ENCODE data around the gene CD209.

The CD209 gene

DNA sequence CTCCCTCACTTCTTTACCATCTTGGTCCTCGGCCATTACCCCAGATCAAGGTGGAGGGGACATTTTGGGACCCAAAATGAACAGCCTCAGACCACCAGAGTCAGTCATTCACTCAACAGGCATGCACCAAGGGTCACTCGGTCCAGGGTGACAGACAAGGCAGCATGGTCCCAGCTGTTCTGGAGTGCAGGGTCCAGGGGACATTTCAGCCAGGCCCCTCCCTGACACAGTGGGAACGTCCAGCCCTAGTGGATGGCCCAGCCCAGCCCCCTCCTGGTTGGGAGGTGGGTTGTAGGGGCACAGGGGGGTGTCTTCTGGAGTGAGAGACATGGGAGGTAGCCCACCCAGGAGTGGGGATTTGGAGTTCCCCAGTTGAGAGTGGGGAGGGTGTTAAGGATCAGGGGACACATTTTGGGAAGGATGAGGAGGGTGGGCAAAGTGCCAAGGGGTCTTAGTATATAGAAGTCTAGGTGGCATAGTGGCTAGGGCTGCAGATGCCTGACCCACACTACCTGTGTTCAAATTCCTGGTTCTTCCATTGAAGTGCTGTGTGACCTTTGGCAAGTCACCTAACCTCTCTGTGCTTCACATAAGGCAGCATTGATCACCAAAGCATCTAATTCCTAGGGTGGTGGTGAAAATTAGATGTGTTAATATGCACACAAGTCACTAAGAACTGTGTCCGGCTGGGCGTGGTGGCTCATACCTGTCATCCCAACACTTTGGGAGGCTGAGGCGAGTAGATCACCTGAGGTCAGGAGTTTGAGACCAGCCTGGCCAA is 42.9 kb downstream of the CD209 start:
- DNase-seq: no peak

DNA sequence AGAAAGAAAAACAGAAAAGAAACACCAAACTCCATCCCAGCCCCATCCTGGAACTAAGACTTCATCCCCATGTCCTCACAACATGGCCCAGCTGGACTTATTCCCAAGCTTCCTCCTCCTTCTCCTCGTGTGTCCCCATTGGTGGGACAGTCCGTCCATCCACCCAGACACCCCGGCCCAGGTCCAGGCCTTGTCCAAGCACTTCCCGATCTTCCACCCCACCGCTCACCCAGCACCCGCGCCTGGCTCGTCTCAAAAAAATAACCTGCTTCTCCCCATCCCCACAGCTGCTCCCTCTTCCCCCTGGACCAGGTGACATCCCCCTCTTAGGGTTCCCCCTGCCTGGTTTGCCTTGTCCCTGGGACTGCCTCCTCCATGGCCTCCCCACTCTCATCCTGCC is 44.0 kb downstream of the CD209 start:
- DNase-seq: no peak

DNA sequence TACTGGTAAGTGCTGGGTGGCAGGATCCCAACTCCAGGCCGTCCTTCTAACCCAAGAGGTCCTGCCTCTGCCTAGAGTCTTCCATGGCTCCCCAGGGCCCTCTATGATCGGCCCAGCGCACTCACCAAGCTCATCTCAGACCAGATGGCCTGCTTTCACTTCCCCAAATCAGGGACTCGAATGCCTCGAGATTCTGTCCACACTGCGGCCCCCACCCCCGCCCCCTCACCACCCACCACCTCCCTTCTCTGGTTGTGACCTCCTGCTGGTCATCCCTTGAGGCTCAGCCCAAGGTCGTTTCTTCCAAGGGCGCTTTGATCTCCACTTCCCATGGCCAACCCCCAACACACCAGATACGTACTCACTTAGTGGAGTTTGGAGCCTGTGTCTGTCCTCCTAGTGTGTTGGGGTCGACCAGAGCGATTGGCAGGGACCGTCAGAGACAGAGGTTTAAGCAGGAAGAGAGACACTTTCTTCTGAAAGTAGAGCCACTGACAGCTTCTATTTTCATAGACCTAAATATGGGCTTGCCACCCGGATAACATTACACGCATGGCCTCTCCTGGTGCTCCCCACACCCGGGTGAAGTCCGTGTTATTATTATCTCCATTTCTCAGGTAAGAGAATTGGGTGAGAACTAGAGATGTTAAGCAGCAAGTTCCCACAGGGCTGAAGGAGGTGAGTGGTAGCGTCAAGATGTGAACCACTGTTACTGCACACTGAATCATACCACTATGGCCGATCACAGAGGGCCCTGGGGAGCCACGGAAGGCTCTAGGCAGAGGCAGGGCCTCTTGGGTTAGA is 45.5 kb downstream of the CD209 start, which contains the start of gene FCER2:
Gene FCER2 (minus strand): TSS at position 478 of the 804 bp plus-strand sequence. CDS start 2,371 bp downstream, outside the sequence.
- no peak for DNase-seq

DNA sequence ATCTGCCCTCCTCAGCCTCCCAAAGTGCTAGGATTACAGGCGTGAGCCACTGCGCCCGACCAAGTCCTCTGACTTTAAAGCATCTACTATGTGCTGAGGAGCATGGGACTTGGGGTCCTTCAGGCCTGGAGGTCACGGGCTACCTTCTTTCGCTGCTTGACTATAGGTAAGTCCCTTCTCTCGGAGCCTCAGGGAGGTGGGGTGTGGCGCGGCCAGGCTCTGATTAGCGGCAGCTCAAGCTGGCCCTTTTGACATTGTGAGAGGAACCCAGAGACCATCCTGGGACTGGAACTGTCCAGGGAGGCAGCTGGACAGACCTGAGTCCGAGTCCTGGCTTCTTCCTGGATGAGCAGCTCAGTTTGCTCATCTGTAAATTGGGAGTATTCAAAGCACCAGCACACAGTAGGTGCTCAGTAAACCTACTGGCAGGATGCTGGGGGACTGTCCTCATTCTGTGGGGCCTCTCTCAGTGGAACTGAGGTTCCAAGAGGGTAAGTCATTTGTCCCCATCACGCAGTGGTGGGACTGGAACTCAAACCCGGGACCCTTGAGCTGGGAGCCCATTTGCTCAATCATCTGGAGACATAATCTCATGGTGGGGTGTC is 46.2 kb downstream of the CD209 start:
- DNase-seq: no peak

DNA sequence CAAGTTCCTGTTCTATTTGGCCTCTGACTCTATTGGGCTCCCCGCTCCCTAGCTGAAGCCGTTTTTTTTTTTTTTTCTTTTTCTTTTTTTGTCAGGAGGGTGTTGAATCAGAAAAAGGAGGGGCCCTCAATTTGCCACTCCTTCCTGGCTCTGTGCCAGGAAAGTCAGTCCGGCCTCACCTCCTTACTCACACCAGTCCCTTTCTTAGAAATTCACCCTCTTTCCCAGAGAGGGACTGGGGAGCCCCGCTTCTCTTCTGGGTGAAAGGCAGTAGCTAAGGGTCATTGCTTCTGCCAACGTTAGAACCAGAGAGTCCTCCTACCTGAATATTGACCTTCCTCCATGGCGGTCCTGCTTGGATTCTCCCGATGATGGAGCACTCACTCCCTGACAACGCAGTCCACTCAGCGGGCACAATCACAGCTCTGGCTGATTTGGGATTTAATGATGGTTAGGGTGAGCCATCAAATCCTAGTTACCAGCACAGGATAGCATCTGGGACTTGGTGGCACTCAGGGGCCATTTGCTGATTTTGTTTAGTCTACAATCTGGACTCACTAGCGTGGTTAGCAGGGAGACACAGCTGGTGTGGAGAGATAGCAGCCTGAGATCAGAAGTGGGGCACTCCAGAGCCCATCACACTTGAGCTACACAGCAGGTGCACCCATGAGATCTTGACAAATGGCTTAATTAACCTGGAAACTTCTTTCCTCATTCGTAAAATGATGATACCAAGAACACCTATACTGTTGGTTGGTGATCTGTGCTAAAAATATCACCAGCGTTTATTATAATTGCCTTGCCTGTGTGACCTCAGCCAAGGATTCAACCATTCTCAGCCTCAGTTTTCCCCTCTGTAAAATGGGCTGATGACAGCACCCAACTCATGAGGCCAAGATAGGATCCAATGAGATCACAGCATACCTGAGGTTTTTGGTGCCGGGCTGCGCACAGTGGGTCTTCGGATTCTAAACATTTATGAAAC is 47.6 kb downstream of the CD209 start:
- DNase-seq: no peak

DNA sequence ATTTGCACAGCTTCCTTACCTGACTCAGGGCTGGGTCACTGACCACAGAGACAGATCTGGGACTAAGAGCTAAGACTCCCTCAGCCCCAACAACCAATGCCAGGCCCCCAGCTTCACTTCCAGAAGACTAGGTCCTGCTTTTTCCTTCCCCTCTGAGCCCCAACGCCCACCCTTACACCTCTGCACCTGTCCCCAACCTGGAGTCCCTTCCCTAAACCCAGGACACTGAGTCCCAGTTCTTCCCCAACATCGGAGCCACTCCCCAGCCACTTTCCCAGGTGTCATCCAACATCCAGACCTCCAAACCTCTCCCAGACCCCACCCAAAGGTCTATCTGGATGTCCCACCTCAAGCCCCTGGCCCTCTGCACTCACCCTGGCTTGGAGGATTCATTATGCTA is 48.3 kb downstream of the CD209 start:
- no peak for DNase-seq

DNA sequence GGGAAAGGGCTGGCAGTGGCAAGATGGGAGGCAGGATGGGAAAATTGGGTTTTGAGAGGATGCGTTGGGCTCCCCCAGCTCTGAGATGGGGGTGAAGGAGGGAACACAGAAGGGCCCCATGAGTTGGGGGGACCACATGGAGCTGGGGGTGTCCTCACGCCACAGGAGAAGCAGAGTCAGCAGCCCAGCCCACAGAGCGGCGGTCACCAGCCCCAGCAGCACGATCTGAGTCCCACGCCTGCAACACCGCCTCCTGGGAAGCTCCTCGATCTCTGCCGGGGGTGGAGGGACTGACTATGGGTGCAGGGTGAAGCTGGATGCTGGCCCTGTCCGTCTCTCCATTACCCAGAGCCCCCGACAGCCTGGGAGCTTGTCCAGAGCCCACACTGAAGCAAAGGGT is 48.8 kb downstream of the CD209 start:
- DNase-seq: no peak

DNA sequence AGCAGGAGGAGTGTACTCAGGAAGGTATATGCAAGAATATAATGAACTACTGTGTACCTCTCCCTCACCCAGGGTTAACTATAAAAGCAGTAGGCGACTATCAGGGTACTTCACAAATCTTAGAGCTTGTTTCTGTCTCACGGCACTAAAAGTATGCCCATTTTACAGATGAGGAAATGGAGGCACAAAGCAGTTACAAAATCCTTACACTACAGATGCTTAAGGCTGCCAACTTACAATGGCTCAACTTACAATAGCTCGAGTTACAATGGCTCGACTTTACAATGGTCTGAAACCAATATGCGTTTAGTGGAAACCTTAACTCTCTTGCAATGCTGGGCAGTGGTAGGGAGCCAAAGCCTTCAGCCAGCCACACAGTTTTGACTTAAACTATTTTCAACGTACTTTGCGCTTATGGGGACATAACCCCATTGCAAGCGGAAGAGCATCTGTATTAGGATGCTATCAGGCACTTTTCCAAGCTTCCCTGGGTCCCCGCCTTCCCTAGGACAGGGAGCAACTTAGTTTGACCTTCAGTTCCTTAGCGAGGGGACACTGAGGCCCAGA is 49.5 kb downstream of the CD209 start:
- no peak for DNase-seq

DNA sequence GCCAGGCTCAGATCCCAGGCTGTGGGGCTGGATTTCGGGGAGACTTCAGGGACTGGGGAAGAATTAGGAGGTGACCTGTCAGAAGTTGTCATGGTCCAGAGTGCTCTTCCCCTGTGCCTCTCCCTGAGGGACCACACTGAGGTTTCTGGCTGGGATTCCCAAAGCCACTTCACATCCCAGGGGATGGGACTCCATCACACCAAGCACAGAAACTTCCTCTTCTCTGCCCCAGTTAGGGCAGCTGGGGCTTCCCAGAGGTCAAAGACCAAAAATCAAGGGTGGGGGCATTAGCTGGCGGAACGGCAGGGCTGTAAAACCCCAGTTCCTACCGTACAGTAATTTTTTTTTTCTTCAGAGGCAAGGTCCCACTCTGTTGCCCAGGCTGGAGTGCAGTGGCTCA is 52.8 kb downstream of the CD209 start:
- no peak for DNase-seq

DNA sequence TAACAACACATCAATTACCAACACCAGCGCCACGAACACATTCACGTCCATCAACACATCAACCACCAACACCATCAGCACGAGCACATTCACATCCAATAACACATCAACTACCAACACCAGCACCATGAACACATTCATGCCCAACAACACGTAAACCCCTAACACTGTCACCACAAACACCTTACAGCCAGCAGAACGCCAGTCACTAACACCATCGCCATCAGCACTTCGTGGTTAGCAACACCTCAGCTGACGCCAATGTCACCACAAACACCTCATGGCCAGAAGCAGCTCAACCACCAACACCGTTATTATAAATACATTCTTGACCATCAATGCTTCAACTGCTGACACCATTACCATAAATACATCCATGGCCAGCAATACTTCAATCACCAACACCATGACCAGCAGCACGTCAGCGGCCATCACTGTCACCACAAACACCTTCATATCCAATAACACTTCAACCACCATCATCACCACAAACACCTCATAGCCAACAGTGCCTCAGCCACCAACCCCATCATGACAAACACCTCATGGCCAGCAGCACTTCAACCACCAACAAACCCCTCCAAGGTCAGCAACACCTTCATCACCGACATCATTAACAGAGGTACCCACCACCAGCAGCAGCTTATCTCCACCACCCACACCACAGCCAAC is 54.8 kb downstream of the CD209 start:
- DNase-seq: no peak

DNA sequence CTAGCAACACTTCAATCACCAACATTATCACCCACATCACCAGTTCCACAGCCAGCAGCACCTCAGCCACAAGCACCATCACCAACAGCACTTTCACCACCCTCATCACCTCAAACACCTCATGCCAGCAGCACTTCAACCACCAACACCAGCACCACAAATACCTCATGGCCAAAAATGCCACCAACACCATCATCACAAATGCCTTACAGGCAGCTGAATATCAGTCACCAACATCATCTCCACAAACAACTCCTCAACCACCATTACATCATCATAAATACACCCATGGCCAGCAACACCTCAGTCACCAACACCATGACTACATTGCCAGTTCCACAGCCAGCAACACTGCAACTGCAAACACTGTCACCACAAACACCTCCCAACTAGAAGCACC is 55.8 kb downstream of the CD209 start:
- no peak for DNase-seq

DNA sequence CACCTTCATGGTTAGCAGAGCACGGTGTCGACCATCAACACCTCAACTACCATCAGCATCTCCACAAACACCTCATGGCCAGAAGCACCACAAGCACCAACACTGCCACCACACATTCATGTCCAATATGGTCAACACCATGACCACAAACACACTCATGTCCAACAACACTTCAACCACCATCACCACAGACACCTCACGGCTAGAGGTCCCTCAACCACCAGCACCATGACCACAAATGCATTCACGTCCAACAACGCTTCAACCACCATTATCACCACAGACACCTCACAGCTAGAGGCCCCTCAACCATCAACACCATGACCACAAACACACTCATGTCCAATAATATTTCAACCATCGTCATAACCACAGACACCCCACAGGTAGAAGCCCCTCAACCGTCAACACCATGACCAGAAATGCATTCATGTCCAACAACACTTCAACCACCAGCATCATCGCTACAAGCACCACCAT is 56.5 kb downstream of the CD209 start:
- DNase-seq: no peak

Measured in HCEC 1CT (cell line).